MCF 10A (cell line): ENCODE measurements around the gene C12orf42. TPM values are rescaled to one million over a fixed set of nuclear protein-coding genes. Genes with fewer than 3 reads are reported as not detected.

Source experiments
- BruUV-seq: library from RNA; stranded (reverse); fragments of 400-500 nt; replicated peaks from 2 replicates; lab custom pipeline; 2021; lab: Mats Ljungman, UMichigan
- CTCF ChIA-PET: fragments of 300-600 bp; sonication (Branson Sonifier 250); formaldehyde crosslinking; extraction: SDS; loops from one replicate; lab custom pipeline; 2021; ENCODE audit warnings: antibody characterized with exemption, inconsistent platforms; lab: Yijun Ruan, JAX
- POLR2A ChIA-PET: fragments of 300-600, 350-650 bp; sonication (Branson Sonifier 250); formaldehyde crosslinking; extraction: SDS; loops from one replicate; lab custom pipeline; 2020; ENCODE audit warnings: antibody characterized with exemption, inconsistent platforms; lab: Yijun Ruan, JAX
- DNase-seq: peaks from one replicate; pipeline ENCODE4 v3.0.0-alpha.2; 2018; ENCODE audit not compliant: unreplicated experiment
- H3K27ac Mint-ChIP-seq: one replicate; pipeline ENCODE4 v1.8.0; 2022; ENCODE audit warnings: mild to moderate bottlenecking, low read depth, mixed read lengths; ENCODE audit not compliant: unreplicated experiment
- H3K27me3 Mint-ChIP-seq: one replicate; pipeline ENCODE4 v1.8.0; 2022; ENCODE audit warnings: mixed read lengths; ENCODE audit not compliant: insufficient read depth, unreplicated experiment
- H3K36me3 Mint-ChIP-seq: one replicate; pipeline ENCODE4 v1.8.0; 2022; ENCODE audit warnings: mild to moderate bottlenecking, moderate library complexity, mixed read lengths; ENCODE audit not compliant: insufficient read depth, unreplicated experiment
- H3K4me1 Mint-ChIP-seq: one replicate; pipeline ENCODE4 v1.8.0; 2022; ENCODE audit warnings: mixed read lengths; ENCODE audit not compliant: insufficient read depth, unreplicated experiment
- H3K4me3 Mint-ChIP-seq: one replicate; pipeline ENCODE4 v1.8.0; 2022; ENCODE audit warnings: mild to moderate bottlenecking, moderate library complexity, mixed read lengths; ENCODE audit not compliant: unreplicated experiment
- H3K9me3 Mint-ChIP-seq: one replicate; pipeline ENCODE4 v1.8.0; 2022; ENCODE audit warnings: mixed read lengths; ENCODE audit not compliant: unreplicated experiment
- CTCF ChIP-seq: fragments of 200-600 bp; IDR thresholded peaks from one replicate; pipeline ENCODE4 v1.8.0; 2022; ENCODE audit warnings: antibody characterized with exemption, mild to moderate bottlenecking; ENCODE audit not compliant: unreplicated experiment
- intact Hi-C: fragments of 100-400 bp; cut with micrococcal nuclease; formaldehyde crosslinking; loops from 2 replicates; pipeline ENCODE4 v1.14.1; 2022
- total RNA-seq: library from RNA; stranded (reverse); gene quantifications from 2 replicates; pipeline ENCODE4 v1.2.3, GENCODE V29; 2022

C12orf42 gene
- total RNA-seq, 1 experiment from 2014 or later = not detected

- no peaks in the 10 kb centered on the region for H3K4me1 Mint-ChIP-seq
- H3K4me3 Mint-ChIP-seq = no peak overlapping the region
- intact Hi-C loops = no loop called here
- H3K36me3 Mint-ChIP-seq = no peaks in the 10 kb centered on the region
- peaks cover 2% of the 10 kb centered on the region for H3K9me3 Mint-ChIP-seq
- BruUV-seq = no TSS peak
- H3K27me3 Mint-ChIP-seq = no peaks in the 10 kb centered on the region
- no peak for TF ChIP-seq CTCF
- H3K27ac Mint-ChIP-seq = no peak overlapping the region
- POLR2A ChIA-PET = no interaction called here
- no peak for DNase-seq
- CTCF ChIA-PET = no interaction called here
Measured at GRCh38 chr12:103415681-103416080, 80.1 kb downstream of the C12orf42 start.

- CTCF ChIA-PET = interaction anchor here (0.6 to 3.5 kb wide), 13 partner anchors 11 to 586 kb away, joined by 3 to 34 read pairs (median 4); no protein-coding TSS in a partner anchor
- no peaks in the 10 kb centered on the region for H3K27me3 Mint-ChIP-seq
Measured at GRCh38 chr12:103401421-103401820, 94.3 kb downstream of the C12orf42 start.

GRCh38 chr12:103399986-103400385, 95.8 kb downstream of the C12orf42 start:
- Mint-ChIP-seq H3K9me3 (no peaks in the 10 kb centered on the region), H3K4me3 (no peak overlapping the region), H3K27me3 (no peaks in the 10 kb centered on the region), H3K36me3 (no peaks in the 10 kb centered on the region), H3K4me1 (peaks cover 5% of the 10 kb centered on the region), H3K27ac (no peak overlapping the region)
- CTCF ChIA-PET = interaction anchor here (0.6 to 3.5 kb wide), 3 partner anchors 13 to 148 kb away, joined by 3 to 34 read pairs (median 3); no protein-coding TSS in a partner anchor
- DNase-seq = no peak
- POLR2A ChIA-PET = no interaction called here
- intact Hi-C loops = no loop called here
- no TSS peak for BruUV-seq
- no peak for TF ChIP-seq CTCF

More at GRCh38 chr12:103401421-103401820, 94.3 kb downstream of the C12orf42 start:
- POLR2A ChIA-PET = no interaction called here
- Mint-ChIP-seq H3K9me3 (no peaks in the 10 kb centered on the region), H3K4me1 (peaks cover 5% of the 10 kb centered on the region), H3K36me3 (no peaks in the 10 kb centered on the region), H3K4me3 (no peak overlapping the region), H3K27ac (no peak overlapping the region)
- intact Hi-C loops = loop anchor here (1.0 kb wide), 1 partner anchor 147 kb away; no protein-coding TSS in a partner anchor
- DNase-seq = peak; percentile 60
- no TSS peak for BruUV-seq
- peak; percentile 14 for TF ChIP-seq CTCF

- ChIA-PET POLR2A (no interaction called here), CTCF (no interaction called here)
- no TSS peak for BruUV-seq
- Mint-ChIP-seq H3K27me3 (no peaks in the 10 kb centered on the region), H3K4me1 (peaks cover 5% of the 10 kb centered on the region), H3K36me3 (no peaks in the 10 kb centered on the region), H3K27ac (no peak overlapping the region), H3K9me3 (no peaks in the 10 kb centered on the region), H3K4me3 (no peak overlapping the region)
- intact Hi-C loops = no loop called here
- DNase-seq = no peak
- TF ChIP-seq CTCF = no peak
Measured at GRCh38 chr12:103397536-103397935, 98.2 kb downstream of the C12orf42 start.
